Loucy (cell line): Measurements from ENCODE around the gene DMRT1.

ENCODE experiments used
- H2AFZ ChIP-seq: fragments of 200-600 bp; sonication (generic); 2 replicates; pipeline ENCODE4 v1.6.0; 2016; ENCODE audit warnings: antibody characterized with exemption, mild to moderate bottlenecking, low read length, moderate library complexity
- H3F3A ChIP-seq: fragments of 200-600 bp; 2 replicates; pipeline ENCODE4 v1.6.0; 2016; ENCODE audit warnings: antibody characterized with exemption, low read depth, mild to moderate bottlenecking
- H3K27me3 ChIP-seq: fragments of 200-600 bp; sonication (generic); 2 replicates; pipeline ENCODE4 v1.6.1; 2014; ENCODE audit warnings: low read length, mild to moderate bottlenecking; ENCODE audit not compliant: insufficient read depth, poor library complexity, severe bottlenecking
- H3K36me3 ChIP-seq: fragments of 200-600 bp; sonication (generic); 2 replicates; pipeline ENCODE4 v1.6.1; 2016; ENCODE audit warnings: low read length; ENCODE audit not compliant: insufficient read depth
- H3K4me1 ChIP-seq: fragments of 200-600 bp; sonication (generic); 2 replicates; pipeline ENCODE4 v1.5.1; 2014; ENCODE audit warnings: low read length, mild to moderate bottlenecking; ENCODE audit not compliant: insufficient read depth, poor library complexity, severe bottlenecking
- H3K4me2 ChIP-seq: fragments of 200-600 bp; sonication (generic); 2 replicates; pipeline ENCODE4 v1.6.0; 2014; ENCODE audit warnings: antibody characterized with exemption, low read length, low read depth, mild to moderate bottlenecking; ENCODE audit not compliant: poor library complexity, severe bottlenecking
- H3K4me3 ChIP-seq: fragments of 200-600 bp; sonication (generic); 2 replicates; pipeline ENCODE4 v1.5.1; 2014; ENCODE audit warnings: low read length, mild to moderate bottlenecking, mixed read lengths; ENCODE audit not compliant: poor library complexity, severe bottlenecking
- H3K79me2 ChIP-seq: fragments of 200-600 bp; sonication (generic); 2 replicates; pipeline ENCODE4 v1.6.1; 2014; ENCODE audit warnings: low read length; ENCODE audit not compliant: insufficient read depth
- H3K9ac ChIP-seq: fragments of 200-600 bp; sonication (generic); 2 replicates; pipeline ENCODE4 v1.6.0; 2014; ENCODE audit warnings: mild to moderate bottlenecking, low read depth, low read length, moderate library complexity; ENCODE audit not compliant: poor library complexity, severe bottlenecking
- H3K9me2 ChIP-seq: fragments of 200-600 bp; sonication (generic); replicated peaks from 2 replicates; pipeline ENCODE4 v1.6.1; 2016; ENCODE audit warnings: low read depth, low read length, mixed read lengths
- H3K9me3 ChIP-seq: fragments of 200-600 bp; sonication (generic); 2 replicates; pipeline ENCODE4 v1.6.1; 2014; ENCODE audit warnings: mild to moderate bottlenecking, antibody characterized with exemption, low read length, low read depth; ENCODE audit not compliant: insufficient read depth
- H4K20me1 ChIP-seq: fragments of 200-600 bp; sonication (generic); 2 replicates; pipeline ENCODE4 v1.6.0; 2014; ENCODE audit warnings: antibody characterized with exemption, low read length, mild to moderate bottlenecking; ENCODE audit not compliant: insufficient read depth, poor library complexity, severe bottlenecking
- CTCF ChIP-seq: fragments of 200-600 bp; sonication (generic); conservative IDR thresholded peaks from 2 replicates; pipeline ENCODE4 v1.5.1; 2014; ENCODE audit warnings: mild to moderate bottlenecking, antibody characterized with exemption, low read length
- EZH2phosphoT487 ChIP-seq: fragments of 200-600 bp; IDR thresholded peaks from 2 replicates; pipeline ENCODE4 v1.6.1; 2018; ENCODE audit warnings: antibody characterized with exemption, mild to moderate bottlenecking, moderate library complexity, borderline replicate concordance

Gene DMRT1

GRCh38 chr9:974996-975739, 133.7 kb downstream of the DMRT1 start:
- Histone ChIP-seq H3K4me3 (no peak overlapping the region), H3K79me2 (no peaks in the 10 kb centered on the region), H3F3A (no peaks in the 10 kb centered on the region), H4K20me1 (no peaks in the 10 kb centered on the region), H3K27me3 (no peaks in the 10 kb centered on the region), H3K9me3 (no peaks in the 10 kb centered on the region), H3K36me3 (no peaks in the 10 kb centered on the region), H2AFZ (no peak overlapping the region), H3K9ac (no peak overlapping the region), H3K9me2 (no peaks in the 10 kb centered on the region), H3K4me1 (no peaks in the 10 kb centered on the region), H3K4me2 (no peak overlapping the region)
- no peak for TF ChIP-seq EZH2phosphoT487
- TF ChIP-seq CTCF, result no peak

- no peak for TF ChIP-seq EZH2phosphoT487
- TF ChIP-seq CTCF, result no peak
- Histone ChIP-seq H3K9ac (no peak overlapping the region), H3K4me1 (no peaks in the 10 kb centered on the region), H4K20me1 (no peaks in the 10 kb centered on the region), H3K9me3 (no peaks in the 10 kb centered on the region), H3K4me2 (no peak overlapping the region), H2AFZ (no peak overlapping the region), H3F3A (no peaks in the 10 kb centered on the region), H3K79me2 (no peaks in the 10 kb centered on the region), H3K9me2 (no peaks in the 10 kb centered on the region), H3K27me3 (no peaks in the 10 kb centered on the region), H3K36me3 (no peaks in the 10 kb centered on the region), H3K4me3 (no peak overlapping the region)
Measured at GRCh38 chr9:975740-976257, 134.3 kb downstream of the DMRT1 start.

- TF ChIP-seq CTCF, result no peak
- TF ChIP-seq EZH2phosphoT487, result no peak
- no peak within 1 kb of the TSS for H2AFZ ChIP-seq
- H3K36me3 ChIP-seq, result no peaks in the 10 kb centered on the region
- no peaks in the 10 kb centered on the region for H3K4me1 ChIP-seq
- no peaks in the 10 kb centered on the region for H3K79me2 ChIP-seq
- no peak within 1 kb of the TSS for H3K9ac ChIP-seq
- H3F3A ChIP-seq, result no peaks in the 10 kb centered on the region
- no peak within 1 kb of the TSS for H3K4me3 ChIP-seq
- no peak within 1 kb of the TSS for H3K4me2 ChIP-seq
- H3K9me2 ChIP-seq, result no peaks in the 10 kb centered on the region
- H3K9me3 ChIP-seq, result no peaks in the 10 kb centered on the region
- no peaks in the 10 kb centered on the region for H4K20me1 ChIP-seq
- no peaks in the 10 kb centered on the region for H3K27me3 ChIP-seq
Measured at GRCh38 chr9:976258-976942, 134.9 kb downstream of the DMRT1 start, which contains the start of gene DMRT3. Gene DMRT3 (plus strand): TSS chr9:976655. CDS start chr9:977002, 347 bp downstream.
